ENCODE measurements around the gene C2orf72.
"Not testable (repeated sequence)": the region's sequence is repeated elsewhere in the genome, so short reads cannot be mapped to it uniquely, and the experiment has no call there.

C2orf72 gene

GRCh38 chr2:231015478-231015877 is 21.8 kb upstream of the C2orf72 start:
- DNase-seq (ENCODE audit: low read depth) = no peak

DNA sequence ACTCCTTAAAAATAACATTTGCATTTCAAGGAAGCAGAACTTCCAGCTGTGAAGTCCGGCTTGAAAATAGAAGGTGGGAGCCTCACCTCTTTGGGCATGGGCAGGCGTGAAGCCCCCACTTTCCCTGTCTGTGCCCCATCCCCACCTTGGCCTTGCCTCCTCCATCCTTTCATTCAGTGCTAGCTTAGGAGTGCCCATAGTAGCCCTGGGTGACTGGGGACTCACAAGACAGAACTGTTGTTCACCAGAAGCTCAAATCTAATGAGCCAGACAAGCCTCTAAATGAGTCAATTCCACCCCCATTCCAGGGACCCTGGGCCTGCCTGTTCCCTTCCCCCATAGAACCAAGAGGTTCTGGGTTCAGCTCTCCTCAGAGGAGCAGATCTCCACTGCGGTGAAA is 21.4 kb upstream of the C2orf72 start:
- DNase-seq (ENCODE audit: low read depth) = no peak

DNA sequence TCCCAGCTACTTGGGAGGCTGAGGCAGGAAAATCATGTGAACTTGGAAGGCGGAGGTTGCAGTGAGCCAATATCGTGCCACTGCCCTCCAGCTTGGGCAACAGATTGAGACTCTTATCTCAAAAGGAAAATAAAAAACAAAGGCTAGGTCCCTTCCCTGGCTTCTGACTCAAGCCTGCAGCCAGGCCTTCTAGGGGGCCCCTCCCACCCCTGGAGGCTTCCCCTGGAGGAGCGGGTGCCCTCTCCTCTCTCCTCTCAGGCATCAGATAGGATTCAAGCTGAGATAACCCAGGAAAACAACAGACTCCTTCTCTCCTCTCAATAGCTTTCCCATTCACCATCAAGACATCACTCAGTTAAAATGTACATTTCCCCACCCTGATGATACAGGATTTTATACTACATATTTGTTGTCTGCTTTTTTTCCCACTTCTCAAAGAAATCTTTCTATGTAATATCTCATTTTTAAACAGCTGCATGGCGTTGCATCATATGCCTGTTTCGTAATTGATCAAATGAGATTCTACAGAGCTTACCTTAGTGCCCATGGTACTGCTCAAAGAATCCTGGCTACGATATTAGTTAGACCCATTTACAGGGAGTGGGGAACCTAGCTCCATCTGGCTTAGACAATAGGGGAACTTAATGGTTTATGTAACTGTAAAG is 20.6 kb upstream of the C2orf72 start:
- no peak for DNase-seq (ENCODE audit: low read depth)

DNA sequence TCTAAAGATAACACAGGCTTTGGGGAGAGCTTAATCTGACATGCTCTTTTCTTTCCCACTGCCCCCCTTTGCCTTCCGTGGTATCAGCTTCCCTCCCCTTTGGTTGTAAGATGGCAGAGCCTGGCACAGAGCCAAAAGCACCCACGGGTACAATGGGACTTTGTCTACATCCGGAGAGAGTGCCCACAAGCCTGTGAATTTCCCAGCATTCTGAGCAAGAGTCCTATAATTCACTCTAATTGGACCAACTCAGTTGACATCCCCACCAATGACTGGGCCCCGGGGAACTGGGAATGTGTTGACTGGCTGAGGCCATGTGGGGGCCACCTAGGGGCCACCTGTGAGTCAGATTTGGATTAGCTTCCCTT is 20.1 kb upstream of the C2orf72 start:
- DNase-seq (ENCODE audit: low read depth) = no peak

DNA sequence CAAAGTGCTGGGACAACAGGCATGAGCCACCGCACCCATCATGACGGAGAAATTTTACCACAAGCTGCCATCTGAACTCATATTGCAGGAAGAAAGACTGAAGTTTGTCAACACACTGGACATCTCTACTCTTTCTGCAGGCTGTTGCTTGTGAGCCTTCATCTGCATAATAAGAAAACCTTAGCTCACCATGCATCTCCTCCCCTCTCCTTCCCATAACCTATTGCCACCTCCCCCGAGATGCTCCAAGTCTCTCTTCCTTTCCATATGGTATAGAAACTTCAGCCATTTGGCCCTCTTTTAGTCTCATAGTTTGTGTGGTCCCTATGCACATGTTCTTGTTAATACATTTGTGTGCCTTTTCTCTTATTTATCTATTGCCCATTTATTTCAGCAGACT is 19.1 kb upstream of the C2orf72 start:
- DNase-seq (ENCODE audit: low read depth) = no peak

DNA sequence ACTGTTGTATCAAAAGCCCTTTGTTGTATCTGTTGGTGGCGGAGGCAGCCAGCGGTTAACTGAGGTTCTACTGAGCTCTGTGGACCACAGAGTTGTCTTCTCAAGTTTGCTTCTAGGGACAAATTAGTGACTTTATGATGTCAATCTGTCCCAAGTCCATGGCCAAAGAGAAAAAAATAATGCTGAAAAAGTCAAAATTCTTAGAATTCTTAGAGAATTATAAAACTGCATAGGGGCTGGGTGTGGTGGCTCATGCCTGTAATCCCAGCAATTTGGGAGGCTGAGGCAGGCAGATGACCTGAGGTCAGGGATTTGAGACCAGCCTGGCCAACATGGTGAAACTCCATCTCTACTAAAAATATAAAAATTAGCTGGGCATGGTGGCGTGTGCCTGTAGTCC is 12.3 kb upstream of the C2orf72 start:
- not testable (repeated sequence) for DNase-seq (ENCODE audit: low read depth)

DNA sequence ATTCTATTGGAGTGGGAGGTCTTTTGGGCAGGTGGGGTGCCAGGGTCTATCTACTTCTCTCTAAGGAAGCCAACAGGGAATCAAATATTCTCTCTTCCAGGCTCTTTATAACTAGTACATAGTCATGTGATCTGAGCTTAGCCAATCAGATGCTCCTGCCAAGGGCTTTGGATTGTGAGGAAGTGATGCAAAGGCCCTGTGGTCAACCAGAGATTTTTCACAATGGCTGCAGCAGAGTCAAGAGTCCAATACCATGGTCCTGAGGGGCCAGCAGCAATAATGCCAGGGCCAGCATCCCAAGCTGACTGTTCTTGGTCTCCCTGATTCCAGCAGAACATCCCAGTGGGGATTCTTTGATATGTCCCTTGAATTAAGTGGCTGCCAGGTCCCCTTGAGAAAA is 8.4 kb upstream of the C2orf72 start:
- no peak for DNase-seq (ENCODE audit: low read depth)

- no peak for DNase-seq (ENCODE audit: low read depth)
These were observed 7.8 kb upstream of the C2orf72 start for GRCh38 chr2:231029563-231029962.

GRCh38 chr2:231030725-231031124 is 6.6 kb upstream of the C2orf72 start:
- no peak for DNase-seq (ENCODE audit: low read depth)

- DNase-seq (ENCODE audit: low read depth) = no peak
These were observed 4.7 kb upstream of the C2orf72 start for GRCh38 chr2:231032575-231033140.

- DNase-seq (ENCODE audit: low read depth) = no peak
These were observed 3.9 kb upstream of the C2orf72 start for GRCh38 chr2:231033147-231034132.

DNA sequence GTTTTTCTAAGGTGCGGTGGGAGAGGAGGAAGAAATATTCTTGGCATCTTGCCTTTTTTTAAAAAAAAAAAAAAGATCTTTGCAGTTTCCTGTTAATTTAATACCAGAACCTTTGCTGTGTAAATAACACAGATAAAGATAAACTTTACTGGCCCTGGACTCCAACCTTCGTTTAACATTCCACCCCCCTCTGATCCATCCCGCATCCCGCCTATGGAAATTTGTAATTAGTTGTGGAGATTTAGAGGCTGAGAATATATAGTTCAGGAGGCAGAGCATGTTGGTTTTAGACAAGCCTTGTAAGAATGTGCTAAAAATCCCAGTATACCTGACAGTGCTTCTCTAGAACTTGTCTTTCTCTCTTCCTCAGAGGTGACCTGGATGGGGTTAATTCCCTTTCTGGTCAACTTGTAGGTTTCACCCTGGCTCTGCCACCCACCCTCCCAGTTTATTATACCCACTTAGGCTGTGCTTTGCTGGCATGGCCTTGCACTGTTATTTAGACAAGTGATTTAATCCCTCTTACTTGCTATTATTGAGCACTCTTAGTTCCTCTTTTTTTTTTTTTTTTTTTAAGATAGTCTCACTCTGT is 2.9 kb upstream of the C2orf72 start:
- DNase-seq (ENCODE audit: low read depth) = no peak

DNA sequence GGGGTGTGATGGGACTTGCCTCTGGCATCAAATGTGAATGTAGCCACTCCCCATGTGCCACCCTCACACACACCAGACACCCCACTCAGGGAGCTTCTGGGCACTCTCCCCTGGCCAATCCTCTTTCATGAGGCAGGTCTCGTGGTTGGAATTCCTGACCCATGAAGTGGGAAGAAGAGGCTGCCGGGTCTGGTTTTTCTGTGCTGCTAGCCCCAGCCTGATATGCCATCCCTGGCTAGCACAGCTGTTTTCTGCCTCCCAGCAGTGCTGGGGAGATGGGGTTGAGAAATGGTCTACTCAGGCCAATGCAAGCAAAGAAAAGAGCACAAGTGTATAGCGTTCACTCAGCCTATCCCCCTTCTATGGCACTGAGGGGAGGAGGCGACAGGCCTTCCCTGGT is 1.2 kb upstream of the C2orf72 start:
- DNase-seq (ENCODE audit: low read depth) = no peak

DNA sequence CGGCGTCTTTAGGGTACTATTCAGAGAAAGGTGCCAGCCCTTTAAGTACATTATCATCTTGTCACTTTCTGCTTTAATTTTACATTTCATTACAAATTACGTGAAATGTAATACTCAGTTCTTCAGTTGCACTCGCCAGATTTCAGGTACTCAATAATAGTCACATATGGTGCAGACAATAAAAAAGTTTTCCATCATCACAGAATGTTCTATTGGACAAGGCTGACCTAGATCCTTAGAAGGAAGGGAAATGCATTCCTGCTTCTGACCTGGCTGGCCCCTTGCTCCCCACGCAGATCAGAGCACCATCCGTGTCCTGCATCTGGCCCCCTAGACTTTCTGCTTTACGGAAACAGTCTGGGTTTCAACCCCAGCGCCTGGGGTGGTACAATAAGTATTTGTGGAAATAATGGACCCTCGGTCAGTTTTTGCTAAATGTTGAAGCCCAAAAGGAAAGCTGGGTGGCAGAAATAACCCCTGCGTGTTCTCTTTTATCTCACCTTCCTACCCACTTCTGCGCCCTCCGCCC is 681 bp upstream of the C2orf72 start:
- no peak for DNase-seq (ENCODE audit: low read depth)

DNA sequence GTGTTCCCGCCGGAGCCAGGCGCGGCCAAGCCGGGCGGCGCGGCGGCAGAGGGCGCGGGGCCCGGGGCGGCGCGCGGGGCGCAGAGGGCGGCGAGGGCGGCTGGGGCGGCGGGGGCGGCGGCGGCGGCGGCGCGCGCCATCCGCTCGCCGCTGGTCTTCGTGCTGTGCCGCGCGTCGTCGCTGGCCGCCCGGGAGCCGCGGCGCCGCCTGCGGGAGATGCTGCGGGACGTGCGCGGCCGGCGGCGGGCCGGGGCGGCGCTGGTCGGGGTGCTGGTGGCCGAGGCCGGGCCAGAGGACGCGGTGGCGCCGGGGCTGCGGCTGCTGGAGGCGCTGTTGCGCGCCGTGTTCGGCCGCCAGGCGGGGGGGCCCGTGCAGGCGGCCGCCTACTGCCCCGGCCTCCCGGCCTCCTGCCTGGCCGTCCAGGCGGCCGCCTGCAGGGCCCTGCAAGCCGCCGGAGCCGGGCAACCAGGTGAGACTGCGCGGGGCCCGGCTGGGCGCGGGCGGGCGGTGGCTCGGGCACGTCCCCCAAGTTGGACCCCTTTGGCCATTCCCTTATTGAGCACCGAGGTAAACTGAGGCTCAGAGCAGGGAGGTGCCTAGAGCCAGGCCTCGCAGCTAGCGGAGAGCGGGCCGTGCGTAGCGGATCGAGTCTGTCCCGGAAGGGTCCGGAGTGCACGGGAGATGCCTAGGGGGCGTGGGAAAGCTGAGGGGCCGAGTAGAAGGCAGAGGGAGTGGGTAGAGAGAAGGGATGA is 584 bp downstream of the C2orf72 start:
- no peak for DNase-seq (ENCODE audit: low read depth)

DNA sequence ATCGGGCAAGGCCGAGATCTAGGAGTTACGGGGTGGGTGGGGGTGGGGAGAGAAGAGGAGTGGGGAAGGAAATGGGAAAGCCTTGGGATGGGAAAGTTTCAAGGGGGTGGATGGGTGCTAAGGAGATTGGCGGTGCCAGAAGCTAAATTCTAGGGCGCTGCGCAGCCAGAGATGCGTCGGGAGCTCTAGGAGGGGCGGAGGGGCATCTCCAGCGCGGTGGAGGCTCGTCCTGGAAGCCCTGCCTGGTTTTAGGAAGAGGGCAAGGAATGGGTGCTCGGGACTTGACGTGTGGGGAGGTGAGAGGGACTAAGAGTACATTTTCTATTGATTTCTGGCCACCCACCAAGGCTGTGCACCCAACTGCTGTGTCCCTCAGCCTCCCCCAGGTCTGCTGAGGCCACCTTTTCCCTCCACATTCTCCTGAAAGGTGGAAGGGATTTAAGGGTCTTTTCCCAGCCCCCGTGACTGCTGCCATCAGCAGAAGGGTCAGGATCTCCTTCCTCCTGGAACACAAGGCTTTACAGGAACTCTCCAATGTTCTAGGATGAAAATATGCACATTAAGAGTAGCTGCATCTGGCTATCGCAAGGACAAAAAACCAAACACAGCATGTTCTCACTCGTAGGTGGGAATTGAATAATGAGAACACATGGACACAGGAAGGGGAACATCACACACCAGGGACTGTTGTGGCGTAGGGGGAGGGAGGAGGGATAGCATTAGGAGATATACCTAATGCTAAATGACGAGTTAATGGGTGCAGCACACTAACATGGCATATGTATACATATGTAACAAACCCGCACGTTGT is 1.4 kb downstream of the C2orf72 start:
- DNase-seq (ENCODE audit: low read depth) = no peak

DNA sequence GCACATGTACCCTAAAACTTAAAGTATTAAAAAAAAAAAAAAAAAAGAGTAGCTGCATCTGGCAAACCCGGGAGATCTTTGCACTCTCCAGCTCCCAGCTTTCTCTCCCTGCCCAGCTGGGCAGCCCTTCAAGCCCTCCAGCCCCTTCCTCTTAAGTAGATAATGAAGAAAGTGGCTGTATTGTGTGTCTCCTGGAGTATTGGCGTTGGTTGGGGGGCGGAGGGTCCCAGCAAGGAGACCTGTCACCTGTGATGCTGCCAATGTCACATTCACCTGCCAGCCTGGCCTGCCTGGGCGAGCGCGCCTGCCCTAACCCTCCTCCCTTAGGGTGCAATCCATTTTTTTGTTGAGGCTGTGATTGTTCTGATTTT is 2.0 kb downstream of the C2orf72 start:
- DNase-seq (ENCODE audit: low read depth) = no peak

DNA sequence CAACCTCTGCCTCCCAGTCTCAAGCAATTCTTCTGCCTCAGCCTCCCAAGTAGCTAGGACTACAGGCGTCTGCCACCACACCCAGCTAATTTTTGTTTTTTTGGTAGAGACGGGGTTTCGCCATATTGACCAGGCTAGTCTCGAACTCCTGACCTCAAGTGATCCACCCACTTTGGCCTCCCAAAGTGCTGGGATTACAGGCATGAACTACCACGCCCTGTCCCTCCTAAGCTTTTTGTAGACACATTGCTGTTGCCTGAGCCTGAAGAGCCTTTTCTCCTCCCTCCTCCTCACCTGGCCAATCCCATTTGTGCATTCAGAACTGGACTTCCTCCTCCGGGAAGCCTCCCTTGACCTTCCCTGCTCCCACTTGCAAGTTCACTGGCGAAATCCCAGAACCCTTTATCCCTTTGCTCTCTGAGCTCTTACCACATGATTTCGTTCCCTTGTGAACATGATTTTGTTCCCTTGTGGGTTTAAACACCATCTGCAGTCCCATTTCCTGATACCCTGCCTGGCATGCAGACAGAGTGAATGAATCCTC is 2.6 kb downstream of the C2orf72 start:
- DNase-seq (ENCODE audit: low read depth) = no peak

GRCh38 chr2:231041061-231041689 is 3.9 kb downstream of the C2orf72 start:
- DNase-seq (ENCODE audit: low read depth) = no peak

GRCh38 chr2:231043796-231044195 is 6.5 kb downstream of the C2orf72 start:
- no peak for DNase-seq (ENCODE audit: low read depth)

Measured in non-pigmented ciliary epithelial cell (primary cell).